H9 (cell line): ENCODE data around the gene SLC48A1. TPM values are rescaled to one million over a fixed set of nuclear protein-coding genes. Genes with fewer than 3 reads are reported as not detected.

Experiments used
- DNase-seq: peaks from one replicate; pipeline ENCODE4 v3.0.0-alpha.2; 2017
- H2AFZ ChIP-seq: one replicate; pipeline ENCODE4 v1.6.1; 2013; ENCODE audit warnings: mild to moderate bottlenecking, low read length, control low read depth, moderate library complexity
- H2AK5ac ChIP-seq: 2 replicates; pipeline ENCODE4 v1.6.1; 2013; ENCODE audit warnings: low read length, control low read depth, mixed read lengths; ENCODE audit not compliant: insufficient read length
- H2BK120ac ChIP-seq: one replicate; pipeline ENCODE4 v1.6.1; 2013; ENCODE audit warnings: low read depth, mild to moderate bottlenecking, low read length, control low read depth, inconsistent platforms; ENCODE audit not compliant: poor library complexity, severe bottlenecking
- H2BK12ac ChIP-seq: 2 replicates; pipeline ENCODE4 v1.6.1; 2013; ENCODE audit warnings: low read length, control low read depth, mixed read lengths, low read depth; ENCODE audit not compliant: insufficient read length
- H2BK15ac ChIP-seq: 2 replicates; pipeline ENCODE4 v1.6.1; 2013; ENCODE audit warnings: low read depth, low read length, control low read depth
- H2BK20ac ChIP-seq: one replicate; pipeline ENCODE4 v1.6.1; 2013; ENCODE audit warnings: low read depth, mild to moderate bottlenecking, low read length, control low read depth, inconsistent platforms; ENCODE audit not compliant: poor library complexity, severe bottlenecking
- H2BK5ac ChIP-seq: 2 replicates; pipeline ENCODE4 v1.6.1; 2013; ENCODE audit warnings: low read length, control low read depth, mixed read lengths; ENCODE audit not compliant: insufficient read length
- H3K14ac ChIP-seq: 2 replicates; pipeline ENCODE4 v1.6.1; 2013; ENCODE audit warnings: low read length, control low read depth; ENCODE audit not compliant: insufficient read depth
- H3K18ac ChIP-seq: 2 replicates; pipeline ENCODE4 v1.6.1; 2013; ENCODE audit warnings: low read depth, mild to moderate bottlenecking, mixed read lengths, low read length, control low read depth; ENCODE audit not compliant: insufficient read length
- H3K23ac ChIP-seq: 2 replicates; pipeline ENCODE4 v1.6.1; 2013; ENCODE audit warnings: low read length, control low read depth, mixed read lengths, low read depth; ENCODE audit not compliant: insufficient read length
- H3K23me2 ChIP-seq: 2 replicates; pipeline ENCODE4 v1.6.1; 2013; ENCODE audit warnings: low read depth, mild to moderate bottlenecking, mixed read lengths, low read length, control low read depth; ENCODE audit not compliant: insufficient read length, poor library complexity, severe bottlenecking
- H3K27ac ChIP-seq: 2 replicates; pipeline ENCODE4 v1.5.1; 2013; ENCODE audit warnings: low read length, control low read depth, mixed read lengths, low read depth; ENCODE audit not compliant: insufficient read length
- H3K27me3 ChIP-seq: 2 replicates; pipeline ENCODE4 v1.6.1; 2013; ENCODE audit warnings: low read length, control low read depth, inconsistent platforms; ENCODE audit not compliant: insufficient read depth
- H3K4ac ChIP-seq: 2 replicates; pipeline ENCODE4 v1.6.1; 2013; ENCODE audit warnings: low read depth, mild to moderate bottlenecking, control low read depth, inconsistent platforms, low read length, moderate library complexity
- H3K4me1 ChIP-seq: 2 replicates; pipeline ENCODE4 v1.6.1; 2013; ENCODE audit warnings: low read length, control low read depth, inconsistent platforms; ENCODE audit not compliant: insufficient read depth
- H3K4me2 ChIP-seq: 2 replicates; pipeline ENCODE4 v1.6.1; 2013; ENCODE audit warnings: low read length, control low read depth, mixed read lengths; ENCODE audit not compliant: insufficient read length, insufficient read depth
- H3K56ac ChIP-seq: 2 replicates; pipeline ENCODE4 v1.6.1; 2013; ENCODE audit warnings: low read depth, mild to moderate bottlenecking, mixed read lengths, low read length, control low read depth; ENCODE audit not compliant: insufficient read length
- H3K79me1 ChIP-seq: 2 replicates; pipeline ENCODE4 v1.6.1; 2013; ENCODE audit warnings: low read depth, mild to moderate bottlenecking, moderate library complexity, low read length, control low read depth, inconsistent platforms; ENCODE audit not compliant: insufficient read depth, poor library complexity, severe bottlenecking
- H3K79me2 ChIP-seq: 2 replicates; pipeline ENCODE4 v1.6.1; 2013; ENCODE audit warnings: low read length, control low read depth, inconsistent platforms; ENCODE audit not compliant: insufficient read depth
- H3K9ac ChIP-seq: 2 replicates; pipeline ENCODE4 v1.6.1; 2013; ENCODE audit warnings: low read length, control low read depth, mixed read lengths; ENCODE audit not compliant: insufficient read length; ENCODE audit errors: extremely low read depth
- H3K9me3 ChIP-seq: one replicate; pipeline ENCODE4 v1.6.1; 2013; ENCODE audit warnings: low read depth, low read length, inconsistent platforms; ENCODE audit not compliant: control insufficient read depth
- H3T11ph ChIP-seq: one replicate; pipeline ENCODE4 v1.6.1; 2013; ENCODE audit warnings: mild to moderate bottlenecking, low read length, control low read depth, inconsistent platforms
- H4K20me1 ChIP-seq: one replicate; pipeline ENCODE4 v1.6.1; 2013; ENCODE audit not compliant: control insufficient read depth, insufficient read length, insufficient read depth
- H4K5ac ChIP-seq: 2 replicates; pipeline ENCODE4 v1.6.1; 2013; ENCODE audit warnings: low read depth, mild to moderate bottlenecking, mixed read lengths, low read length, control low read depth; ENCODE audit not compliant: insufficient read length
- H4K8ac ChIP-seq: replicated peaks from 2 replicates; pipeline ENCODE4 v1.6.1; 2013; ENCODE audit warnings: low read length, control low read depth, mixed read lengths, low read depth; ENCODE audit not compliant: insufficient read length
- H4K91ac ChIP-seq: 2 replicates; pipeline ENCODE4 v1.6.1; 2013; ENCODE audit warnings: low read depth, mild to moderate bottlenecking, moderate library complexity, mixed read lengths, low read length, control low read depth; ENCODE audit not compliant: insufficient read length
- H3K27ac Mint-ChIP-seq, 3 experiments: 2 replicates in 2 of 3; 3 replicates in 1 of 3; pipeline ENCODE4 v1.8.0; 2020 to 2021; ENCODE audit warnings: mixed read lengths in 3 of 3, mild to moderate bottlenecking in 1 of 3, moderate library complexity in 1 of 3
- H3K27me3 Mint-ChIP-seq: 2 replicates; pipeline ENCODE4 v1.8.0; 2021; ENCODE audit warnings: low read depth, mild to moderate bottlenecking, moderate library complexity, mixed read lengths
- H3K36me3 Mint-ChIP-seq, 3 experiments: 2 replicates in 2 of 3; 3 replicates in 1 of 3; pipeline ENCODE4 v1.8.0; 2020 to 2021; ENCODE audit warnings: low read depth in 3 of 3, mixed read lengths in 3 of 3; ENCODE audit not compliant: insufficient read depth in 1 of 3
- H3K4me1 Mint-ChIP-seq, 2 experiments: 2 replicates each; pipeline ENCODE4 v1.8.0; 2020; ENCODE audit warnings: mixed read lengths in 2 of 2
- H3K4me3 Mint-ChIP-seq, 2 experiments: 2 replicates in 1 of 2; 3 replicates in 1 of 2; pipeline ENCODE4 v1.8.0; 2020 to 2021; ENCODE audit warnings: mild to moderate bottlenecking in 2 of 2, mixed read lengths in 2 of 2, moderate library complexity in 1 of 2
- H3K9me3 Mint-ChIP-seq, 2 experiments: 2 replicates in 1 of 2; 3 replicates in 1 of 2; pipeline ENCODE4 v1.8.0; 2020; ENCODE audit warnings: mild to moderate bottlenecking in 2 of 2, mixed read lengths in 2 of 2, moderate library complexity in 1 of 2
- CTCF ChIP-seq: fragments of 200-600 bp; sonication (generic); conservative IDR thresholded peaks from 3 replicates; pipeline ENCODE4 v1.8.0; 2021; ENCODE audit warnings: antibody characterized with exemption, mild to moderate bottlenecking
- WGBS: extraction: QIAGEN DNeasy Blood & Tissue Kit; methylation state at CpG from one replicate; pipeline ENCODE4 v1.1.7; 2013; ENCODE audit warnings: missing lambda C conversion rate, low lambda C conversion rate, mixed read lengths; ENCODE audit not compliant: insufficient read length; ENCODE audit errors: extremely low coverage; 5-methylcytosine and 5-hydroxymethylcytosine counted together
- total RNA-seq: library from RNA; stranded (reverse); gene quantifications from 2 replicates; pipeline ENCODE4 v1.2.1, GENCODE V29; 2021

SLC48A1 gene
- total RNA-seq, 1 experiment from 2014 or later = 10.6 TPM

- Histone ChIP-seq H4K20me1 (peaks cover 2% of the 10 kb centered on the region), H2AFZ (no peak overlapping the region), H3K79me1 (no peaks in the 10 kb centered on the region), H3T11ph (no peak overlapping the region), H2BK5ac (no peak overlapping the region), H2AK5ac (no peak overlapping the region), H2BK120ac (no peak overlapping the region), H2BK12ac (no peak overlapping the region), H3K9ac (no peak overlapping the region), H3K56ac (no peak overlapping the region), H3K79me2 (peaks cover 4% of the 10 kb centered on the region; the same call in 1 of the 2 replicates), H3K4ac (no peak overlapping the region), H2BK20ac (no peak overlapping the region), H3K23me2 (no peaks in the 10 kb centered on the region), H3K4me2 (no peak overlapping the region), H3K23ac (no peak overlapping the region), H2BK15ac (no peak overlapping the region), H4K5ac (no peak overlapping the region), H3K27me3 (no peaks in the 10 kb centered on the region), H3K9me3 (no peaks in the 10 kb centered on the region), H3K27ac (no peak overlapping the region), H4K8ac (no peak overlapping the region), H3K4me1 (peaks cover 2% of the 10 kb centered on the region; the same call in 1 of the 2 replicates), H3K18ac (no peak overlapping the region), H4K91ac (no peak overlapping the region), H3K14ac (no peak overlapping the region)
- WGBS = no CpG with 5 or more reads among the region's 5 CpGs
- TF ChIP-seq CTCF = peak; percentile 64
- H3K4me3 Mint-ChIP-seq = no peak overlapping the region
- no peak for DNase-seq
- peaks cover 6 to 27% (median 22%) of the 10 kb centered on the region in 3 experiments; a peak in 6 of 7 replicates for H3K36me3 Mint-ChIP-seq
- peaks cover 37 to 53% of the 10 kb centered on the region in 2 experiments for H3K4me1 Mint-ChIP-seq
- no peaks in the 10 kb centered on the region; the same call in 1 of the 2 replicates for H3K27me3 Mint-ChIP-seq
- H3K9me3 Mint-ChIP-seq = no peaks in the 10 kb centered on the region; a peak in 1 of 5 replicates
- peak overlapping the region in 2 of 3 experiments; percentile 53 to 80; a peak in 4 of 7 replicates for H3K27ac Mint-ChIP-seq
Measured at GRCh38 chr12:47802312-47802711, 29.3 kb downstream of the SLC48A1 start.
